A549 (cell line): ENCODE data around the gene USH1G. TPM values are rescaled to one million over a fixed set of nuclear protein-coding genes. Genes with fewer than 3 reads are reported as not detected.

Experiments used
- ATAC-seq, 2 experiments: fragments of 200-7000 bp in 1 of 2; fragments of >200 bp in 1 of 2; cut with Nextera tagmentation in 1 of 2; cut with Tn5 transposase in 1 of 2; 3 replicates each; pipeline versions ENCODE4 v1.8.0 to v1.9.1; 2018 to 2020; ENCODE audit warnings: mild to moderate bottlenecking in 1 of 2, moderate library complexity in 1 of 2
- CTCF ChIA-PET: fragments of 300-600 bp; sonication (Branson Sonifier 250); formaldehyde crosslinking; extraction: SDS; loops from one replicate; lab custom pipeline; 2021; ENCODE audit warnings: antibody characterized with exemption, inconsistent platforms; lab: Yijun Ruan, JAX
- POLR2A ChIA-PET: fragments of 350-600 bp; formaldehyde crosslinking; extraction: SDS; loops from one replicate; lab custom pipeline; 2021; ENCODE audit warnings: antibody characterized with exemption, inconsistent platforms; lab: Yijun Ruan, JAX
- DNase-seq, 2 experiments: peaks; one replicate each; pipeline versions ENCODE4 v3.0.0 to v3.0.0-alpha.2; 2011 to 2016; ENCODE audit warnings: low read depth in 1 of 2, low spot score in 1 of 2
- FAIRE-seq: peaks from 2 replicates; lab custom pipeline; 2011; peaks lifted over from hg19 to GRCh38; lab: Jason Lieb, UNC
- H3K27ac ChIP-seq, 2 experiments: fragments of >200 bp; sonication (Bioruptor Twin); formaldehyde crosslinking; 3 replicates each; pipeline ENCODE4 v1.5.1; 2016 to 2017
- H3K4me1 ChIP-seq: fragments of >200 bp; sonication (Bioruptor Twin); formaldehyde crosslinking; 3 replicates; pipeline ENCODE4 v1.6.1; 2016
- H3K4me2 ChIP-seq: fragments of >200 bp; sonication (Bioruptor Twin); formaldehyde crosslinking; 3 replicates; pipeline ENCODE4 v1.6.1; 2016
- H3K4me3 ChIP-seq: fragments of >200 bp; sonication (Bioruptor Twin); formaldehyde crosslinking; 3 replicates; pipeline ENCODE4 v1.5.1; 2016
- H3K9me3 ChIP-seq: fragments of >200 bp; sonication (Bioruptor Twin); formaldehyde crosslinking; 3 replicates; pipeline ENCODE4 v1.6.1; 2016
- ATOH8 ChIP-seq: fragments of 250-450 bp; sonication (Bioruptor Pico); IDR thresholded peaks from 2 replicates; pipeline ENCODE4 v1.5.0; 2020; ENCODE audit warnings: low read depth, mild to moderate bottlenecking, moderate library complexity
- BHLHE40 ChIP-seq: IDR thresholded peaks from 2 replicates; pipeline ENCODE4 v1.6.1; 2012; ENCODE audit warnings: low read depth, low read length, inconsistent platforms
- CBX2 ChIP-seq: fragments of 200-600 bp; sonication (generic); IDR thresholded peaks from 2 replicates; pipeline ENCODE4 v1.6.1; 2016; ENCODE audit warnings: low read depth, mild to moderate bottlenecking, borderline replicate concordance
- CBX8 ChIP-seq: fragments of 200-600 bp; sonication (generic); IDR thresholded peaks from 2 replicates; pipeline ENCODE4 v1.6.1; 2016
- CHD4 ChIP-seq: fragments of 200-600 bp; sonication (generic); IDR thresholded peaks from 2 replicates; pipeline ENCODE4 v1.6.1; 2016; ENCODE audit warnings: antibody characterized with exemption, mild to moderate bottlenecking, borderline replicate concordance
- EHF ChIP-seq: fragments of 250-450 bp; sonication (Bioruptor Pico); IDR thresholded peaks from 2 replicates; pipeline ENCODE4 v1.5.0; 2020; ENCODE audit warnings: mild to moderate bottlenecking
- EP300 ChIP-seq, 2 experiments: fragments of >200 bp; sonication (Bioruptor Twin); formaldehyde crosslinking; IDR thresholded peaks; 2 replicates in 1 of 2; 3 replicates in 1 of 2; pipeline ENCODE4 v1.6.1; 2016 to 2017
- FOSB ChIP-seq: fragments of 250-450 bp; sonication (Bioruptor Pico); IDR thresholded peaks from 2 replicates; pipeline ENCODE4 v1.5.0; 2020; ENCODE audit warnings: mild to moderate bottlenecking, moderate library complexity
- HDAC2 ChIP-seq: fragments of 200-600 bp; sonication (generic); IDR thresholded peaks from 2 replicates; pipeline ENCODE4 v1.6.1; 2016
- HEYL ChIP-seq: fragments of 250-450 bp; sonication (Bioruptor Pico); IDR thresholded peaks from 2 replicates; pipeline ENCODE4 v1.8.0; 2021; ENCODE audit warnings: mild to moderate bottlenecking, moderate library complexity
- HOXA7 ChIP-seq: fragments of 250-450 bp; sonication (Bioruptor Pico); IDR thresholded peaks from 2 replicates; pipeline ENCODE4 v1.5.0; 2020; ENCODE audit warnings: mild to moderate bottlenecking, moderate library complexity
- HOXB13 ChIP-seq: fragments of 250-450 bp; sonication (Bioruptor Pico); IDR thresholded peaks from 2 replicates; pipeline ENCODE4 v1.5.0; 2020; ENCODE audit warnings: low read depth, mild to moderate bottlenecking, moderate library complexity
- JUNB ChIP-seq: fragments of >200 bp; sonication (Bioruptor Twin); formaldehyde crosslinking; IDR thresholded peaks from 2 replicates; pipeline ENCODE4 v1.6.1; 2016
- KDM5A ChIP-seq: fragments of 200-600 bp; sonication (generic); IDR thresholded peaks from 2 replicates; pipeline ENCODE4 v1.6.1; 2016; ENCODE audit warnings: antibody characterized with exemption, mild to moderate bottlenecking
- MAFK ChIP-seq: fragments of 450-650 bp; IDR thresholded peaks from 2 replicates; pipeline ENCODE4 v1.6.1; 2014; ENCODE audit not compliant: partially characterized antibody
- MAX ChIP-seq: IDR thresholded peaks from 2 replicates; pipeline ENCODE4 v1.6.1; 2012
- MAZ ChIP-seq: fragments of 150-350 bp; IDR thresholded peaks from 2 replicates; pipeline ENCODE4 v1.6.1; 2014; ENCODE audit warnings: antibody characterized with exemption, low read depth, low read length, borderline replicate concordance
- MYC ChIP-seq: IDR thresholded peaks from 2 replicates; pipeline ENCODE4 v1.6.1; 2012; ENCODE audit warnings: mild to moderate bottlenecking, inconsistent platforms, low read length, improper control_type of control experiment, borderline replicate concordance
- NFE2L2 ChIP-seq: fragments of 150-350 bp; conservative IDR thresholded peaks from 2 replicates; pipeline ENCODE4 v1.6.1; 2014; ENCODE audit warnings: low read length
- NPAS2 ChIP-seq: fragments of 250-450 bp; sonication (Bioruptor Pico); IDR thresholded peaks from 2 replicates; pipeline ENCODE4 v1.8.0; 2022; ENCODE audit warnings: mild to moderate bottlenecking, moderate library complexity, borderline replicate concordance
- PBX3 ChIP-seq: IDR thresholded peaks from 2 replicates; pipeline ENCODE4 v1.6.1; 2012
- RAD21 ChIP-seq, 2 experiments: fragments of >200 bp in 1 of 2; sonication (Bioruptor Twin) in 1 of 2; formaldehyde crosslinking in 1 of 2; IDR thresholded peaks in 1 of 2; conservative IDR thresholded peaks in 1 of 2; 2 replicates in 1 of 2; 3 replicates in 1 of 2; pipeline ENCODE4 v1.6.1; 2012 to 2018; ENCODE audit warnings: inconsistent platforms in 1 of 2
- RCOR1 ChIP-seq: fragments of 150-350 bp; IDR thresholded peaks from 2 replicates; pipeline ENCODE4 v1.6.1; 2014; ENCODE audit warnings: antibody characterized with exemption, low read length, low read depth
- SREBF2 ChIP-seq: fragments of 450-650 bp; IDR thresholded peaks from 2 replicates; pipeline ENCODE4 v1.6.1; 2014; ENCODE audit warnings: mild to moderate bottlenecking, moderate library complexity
- TP53 ChIP-seq: fragments of 250-450 bp; sonication (Bioruptor Pico); IDR thresholded peaks from 2 replicates; pipeline ENCODE4 v1.5.0; 2021; ENCODE audit warnings: mild to moderate bottlenecking, moderate library complexity
- USF2 ChIP-seq: fragments of 450-650 bp; IDR thresholded peaks from 2 replicates; pipeline ENCODE4 v1.6.1; 2014; ENCODE audit warnings: antibody characterized with exemption
- ZFP36 ChIP-seq: fragments of 450-650 bp; IDR thresholded peaks from 2 replicates; pipeline ENCODE4 v1.6.1; 2014; ENCODE audit warnings: borderline replicate concordance; ENCODE audit not compliant: partially characterized antibody
- ZNF302 ChIP-seq: fragments of 250-450 bp; sonication (Bioruptor Pico); IDR thresholded peaks from 2 replicates; pipeline ENCODE4 v1.9.0; 2021; ENCODE audit warnings: inconsistent platforms, mild to moderate bottlenecking, moderate library complexity
- ZSCAN20 ChIP-seq: fragments of 250-450 bp; sonication (Bioruptor Pico); IDR thresholded peaks from 2 replicates; pipeline ENCODE4 v1.8.0; 2022; ENCODE audit warnings: mild to moderate bottlenecking, moderate library complexity
- WGBS: methylation state at CpG from one replicate; pipeline ENCODE4 v1.1.6; 2017; ENCODE audit errors: missing lambda C conversion rate; 5-methylcytosine and 5-hydroxymethylcytosine counted together
- polyA plus RNA-seq, 4 experiments: library from polyadenylated mRNA; depleted of rRNA in 3 of 4; stranded (reverse); fragments of >200 nt; fragmentation: RNase III in 1 of 4; extraction: RNeasy Plus Mini Kit Qiagen cat#74134 plus additional on column Dnase treatment in 1 of 4; gene quantifications; 2 replicates in 3 of 4; 3 replicates in 1 of 4; pipeline ENCODE4 v1.2.3, GENCODE V29; 2011 to 2017

The USH1G gene
- polyA plus RNA-seq, 2 of the 4 experiments (the other 2 are of a cell fraction) = 0.09 to 0.12 TPM

GRCh38 chr17:74922172-74922571 lies 883 bp downstream of the USH1G start:
- TF ChIP-seq MAZ = no peak
- no peak for TF ChIP-seq HDAC2
- TF ChIP-seq CHD4 = no peak
- no peak for TF ChIP-seq ZSCAN20 (CRISPR knock-in tag)
- no peak for TF ChIP-seq CBX2
- TF ChIP-seq NPAS2 (CRISPR knock-in tag) = no peak
- no peak for TF ChIP-seq ZNF302 (CRISPR knock-in tag)
- no peak for TF ChIP-seq FOSB (CRISPR knock-in tag)
- TF ChIP-seq JUNB = no peak
- TF ChIP-seq EP300 (IDR thresholded peaks at IDR 0.05) = no peak
- H3K9me3 ChIP-seq = no peaks in the 10 kb centered on the region
- POLR2A ChIA-PET = no interaction called here
- H3K4me2 ChIP-seq = no peak overlapping the region
- H3K4me1 ChIP-seq = peaks cover 19% of the 10 kb centered on the region; the same call in 2 of the 3 replicates
- ATAC-seq (no peak), DNase-seq (no peak), FAIRE-seq (no peak)
- CTCF ChIA-PET = interaction anchor here (0.6 to 42.0 kb wide), 16 partner anchors 10 to 582 kb away, joined by 3 to 1448 read pairs (median 6); partner anchors contain the start of genes HID1, MRPL58 and OTOP3
- 78% methylated on average over 6 of the region's 6 CpGs for WGBS
- H3K27ac ChIP-seq = no peak overlapping the region
- no peak overlapping the region for H3K4me3 ChIP-seq

- Histone ChIP-seq H3K4me1 (peaks cover 19% of the 10 kb centered on the region; the same call in 2 of the 3 replicates), H3K4me3 (no peak overlapping the region), H3K4me2 (no peak overlapping the region), H3K27ac (no peak overlapping the region), H3K9me3 (no peaks in the 10 kb centered on the region)
- DNase-seq (no peak), FAIRE-seq (no peak), ATAC-seq (no peak)
- CTCF ChIA-PET = interaction anchor here (0.6 to 42.0 kb wide), 14 partner anchors 11 to 582 kb away, joined by 3 to 1448 read pairs (median 3); partner anchors contain the start of genes HID1 and OTOP3
- WGBS = 100% methylated on average over 2 of the region's 2 CpGs
- POLR2A ChIA-PET = interaction anchor here (1.4 kb wide), 1 partner anchor 48 kb away, joined by 9 read pairs; the partner anchor contains the start of gene FDXR
- TF ChIP-seq MAFK = no peak
- TF ChIP-seq HEYL (CRISPR knock-in tag) = no peak
- no peak for TF ChIP-seq USF2
- TF ChIP-seq CBX8 = no peak
- TF ChIP-seq MAX = no peak
- no peak for TF ChIP-seq ATOH8
- TF ChIP-seq CHD4 = no peak
- TF ChIP-seq MYC = no peak
- no peak for TF ChIP-seq EHF (CRISPR knock-in tag)
- no peak for TF ChIP-seq TP53 (CRISPR knock-in tag)
- no peak for TF ChIP-seq KDM5A
These were observed 1.3 kb downstream of the USH1G start for GRCh38 chr17:74921769-74922168.

- no peak for TF ChIP-seq HOXB13
- TF ChIP-seq HOXA7 (CRISPR knock-in tag) = no peak
- no peak for TF ChIP-seq NFE2L2
- TF ChIP-seq NPAS2 (CRISPR knock-in tag) = no peak
- no peak for TF ChIP-seq RCOR1
- TF ChIP-seq USF2 = no peak
- no peak for TF ChIP-seq RAD21 (conservative IDR thresholded peaks at IDR 0.05 in 1 of 2, IDR thresholded peaks at IDR 0.05 in 1 of 2)
- no peak for TF ChIP-seq PBX3
- no peak for TF ChIP-seq MYC
- TF ChIP-seq SREBF2 = no peak
- no peak for TF ChIP-seq FOSB (CRISPR knock-in tag)
- no peak for TF ChIP-seq BHLHE40
- TF ChIP-seq ZFP36 = no peak
- Histone ChIP-seq H3K4me3 (no peak overlapping the region), H3K4me1 (peaks cover 19% of the 10 kb centered on the region; the same call in 2 of the 3 replicates), H3K27ac (no peak overlapping the region), H3K4me2 (no peak overlapping the region), H3K9me3 (no peaks in the 10 kb centered on the region)
- no peak for FAIRE-seq
- ChIA-PET CTCF (interaction anchor here (0.6 to 42.0 kb wide), 16 partner anchors 11 to 193 kb away, joined by 3 to 1448 read pairs (median 3); partner anchors contain the start of genes HID1 and OTOP3), POLR2A (interaction anchor here (1.4 kb wide), 1 partner anchor 48 kb away, joined by 9 read pairs; the partner anchor contains the start of gene FDXR)
- WGBS = 77% methylated on average over 19 of the region's 19 CpGs
- ATAC-seq = 0 out of 6 replicates have a peak, but pooled peaks have one; percentile 0 to 2
- no peak for DNase-seq
These were observed 1.9 kb downstream of the USH1G start for GRCh38 chr17:74921026-74921681.
